Gastroesophageal sphincter (tissue), 3 donors: ENCODE results near the gene POT1.

Experiments
- CTCF ChIP-seq, 4 experiments: fragments of 200-600 bp in 2 of 4; fragments of 450-650 bp in 2 of 4; sonication (generic) in 1 of 4; IDR thresholded peaks; one replicate each; pipeline ENCODE4 v1.5.1; 2017 to 2019; ENCODE audit warnings: antibody characterized with exemption in 4 of 4, mild to moderate bottlenecking in 2 of 4, moderate library complexity in 2 of 4
- EP300 ChIP-seq: sonication (generic); formaldehyde crosslinking; IDR thresholded peaks from one replicate; pipeline ENCODE4 v1.6.1; 2017; ENCODE audit warnings: antibody characterized with exemption, mild to moderate bottlenecking
- POLR2AphosphoS5 ChIP-seq: sonication (generic); formaldehyde crosslinking; IDR thresholded peaks from one replicate; pipeline ENCODE4 v1.6.1; 2017; ENCODE audit warnings: antibody characterized with exemption

GRCh38 chr7:124938128-124938527 lies 8.5 kb upstream of the POT1 start:
- TF ChIP-seq EP300 (no peak), CTCF (IDR thresholded peaks at IDR 0.05) (no peak), POLR2AphosphoS5 (no peak)
